ENCODE measurements around the gene POLD3. TPM values are rescaled to one million over a fixed set of nuclear protein-coding genes. Genes with fewer than 3 reads are reported as not detected.
"Not testable (repeated sequence)": the region's sequence is repeated elsewhere in the genome, so short reads cannot be mapped to it uniquely, and the experiment has no call there.

Gene POLD3
- polyA plus RNA-seq, 1 donor, result 13.6 TPM

- no peak for DNase-seq
These were observed 9.3 kb upstream of the POLD3 start for GRCh38 chr11:74583024-74583624.

- DNase-seq, result not testable (repeated sequence)
These were observed 1.9 kb upstream of the POLD3 start for GRCh38 chr11:74590492-74590891.

GRCh38 chr11:74592063-74592440, 330 bp upstream of the POLD3 start:
- no peak for DNase-seq

- DNase-seq, result no peak
These were observed 1.1 kb downstream of the POLD3 start for GRCh38 chr11:74593463-74593862.

GRCh38 chr11:74602637-74603556, 10.5 kb downstream of the POLD3 start:
- DNase-seq, result no peak

- DNase-seq, result no peak
These were observed 11.5 kb downstream of the POLD3 start for GRCh38 chr11:74603845-74604244.

GRCh38 chr11:74604311-74604710, 11.9 kb downstream of the POLD3 start:
- no peak for DNase-seq

GRCh38 chr11:74605403-74605802, 13.0 kb downstream of the POLD3 start:
- DNase-seq, result no peak

GRCh38 chr11:74608431-74608830, 16.0 kb downstream of the POLD3 start:
- DNase-seq, result no peak

GRCh38 chr11:74611369-74611861, 19.0 kb downstream of the POLD3 start:
- DNase-seq, result no peak

- no peak for DNase-seq
These were observed 20.5 kb downstream of the POLD3 start for GRCh38 chr11:74612877-74613276.

- no peak for DNase-seq
These were observed 22.9 kb downstream of the POLD3 start for GRCh38 chr11:74615311-74615710.

- no peak for DNase-seq
These were observed 23.6 kb downstream of the POLD3 start for GRCh38 chr11:74615988-74616387.

- DNase-seq, result no peak
These were observed 28.1 kb downstream of the POLD3 start for GRCh38 chr11:74620531-74620930.

GRCh38 chr11:74626130-74626529, 33.7 kb downstream of the POLD3 start:
- DNase-seq, result no peak

GRCh38 chr11:74626604-74627003, 34.2 kb downstream of the POLD3 start:
- DNase-seq, result no peak

- DNase-seq, result no peak
These were observed 35.0 kb downstream of the POLD3 start for GRCh38 chr11:74627381-74627780.

GRCh38 chr11:74630043-74630442, 37.7 kb downstream of the POLD3 start:
- no peak for DNase-seq

GRCh38 chr11:74633406-74634393, 41.3 kb downstream of the POLD3 start:
- DNase-seq, result no peak

- DNase-seq, result no peak
These were observed 42.2 kb downstream of the POLD3 start for GRCh38 chr11:74634537-74634936.

- no peak for DNase-seq
These were observed 44.3 kb downstream of the POLD3 start for GRCh38 chr11:74636630-74637184.

GRCh38 chr11:74637700-74638099, 45.3 kb downstream of the POLD3 start:
- DNase-seq, result no peak

All from hindlimb muscle (tissue), 1 donor.